H54 (cell line): Measurements from ENCODE around the gene ELFN2.
A peak's percentile ranks its signal among the peaks of the same experiment; 100 is the strongest.

Experiments
- DNase-seq: peaks from one replicate; pipeline ENCODE4 v3.0.0; 2011; ENCODE audit warnings: low spot score, mixed read lengths; ENCODE audit not compliant: insufficient read length
- FAIRE-seq: peaks from 3 replicates; lab custom pipeline; 2011; peaks lifted over from hg19 to GRCh38; lab: Jason Lieb, UNC
- POLR2A ChIP-seq: IDR thresholded peaks from 2 replicates; pipeline ENCODE4 v1.6.1; 2011; ENCODE audit warnings: low read depth, mild to moderate bottlenecking, low read length

Gene ELFN2

DNA sequence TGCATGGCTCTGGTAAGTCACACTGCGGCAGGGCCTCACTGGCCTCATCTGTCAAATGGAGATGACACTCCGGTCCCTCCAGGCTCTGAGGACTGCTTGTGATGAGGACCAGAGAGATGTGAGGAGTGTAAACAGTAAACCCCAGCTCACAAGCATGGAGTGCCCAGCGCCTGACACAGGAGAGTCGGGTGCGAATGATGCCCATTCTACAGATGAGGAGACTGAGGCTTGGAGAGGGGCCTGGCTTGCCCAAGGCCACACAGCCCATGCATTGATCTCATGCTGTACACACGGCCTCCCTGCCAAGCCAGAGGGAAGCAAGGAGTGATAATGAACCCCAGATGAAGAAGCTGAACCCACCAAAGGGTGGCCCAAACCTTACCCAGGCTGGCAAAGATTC lies 37.2 kb downstream of the ELFN2 start:
- TF ChIP-seq POLR2A = no peak
- FAIRE-seq = no peak
- DNase-seq = no peak

DNA sequence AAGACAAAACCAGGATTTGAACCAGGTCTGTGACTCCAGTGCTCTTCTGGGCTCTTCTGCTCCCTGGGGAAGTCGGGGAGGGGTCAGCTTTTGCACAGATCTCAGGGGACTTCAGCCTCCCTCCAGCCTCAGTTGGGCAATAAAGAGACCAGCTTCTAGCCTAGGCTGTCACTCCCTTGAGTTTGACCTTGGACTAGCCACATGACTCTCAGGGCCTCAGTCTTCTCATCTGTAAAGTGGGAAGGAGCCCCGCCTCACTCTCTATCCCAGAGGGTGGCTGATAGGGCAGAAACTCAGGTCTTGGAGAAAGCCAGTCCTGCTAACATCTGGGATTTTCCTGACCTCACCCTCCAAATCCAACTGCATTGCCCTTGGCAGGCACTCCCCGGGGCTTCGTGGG lies 38.7 kb downstream of the ELFN2 start:
- DNase-seq (no peak), FAIRE-seq (no peak)

DNA sequence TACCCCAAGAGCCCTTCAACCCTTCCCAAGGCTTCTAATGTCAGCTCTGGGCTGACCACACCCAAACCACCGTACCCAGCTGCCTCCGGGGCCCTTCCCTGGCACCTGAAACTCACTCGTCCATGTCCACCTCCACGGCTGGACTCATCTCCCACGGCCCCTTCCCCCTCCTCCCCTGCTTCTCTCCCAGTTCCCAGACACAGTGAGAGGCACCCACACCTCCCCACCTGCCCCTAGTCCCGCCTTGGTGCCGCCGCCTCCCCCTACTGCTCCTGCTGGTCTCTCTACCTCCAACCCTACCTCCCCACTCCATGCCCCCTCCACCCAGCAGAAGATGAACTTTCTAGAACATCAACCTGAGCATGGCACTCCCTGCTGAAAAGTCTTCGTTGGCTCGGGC lies 39.5 kb downstream of the ELFN2 start:
- no peak for TF ChIP-seq POLR2A
- no peak for DNase-seq
- no peak for FAIRE-seq

More for the DNA sequence above, 38.7 kb downstream of the ELFN2 start:
- TF ChIP-seq POLR2A = no peak

DNA sequence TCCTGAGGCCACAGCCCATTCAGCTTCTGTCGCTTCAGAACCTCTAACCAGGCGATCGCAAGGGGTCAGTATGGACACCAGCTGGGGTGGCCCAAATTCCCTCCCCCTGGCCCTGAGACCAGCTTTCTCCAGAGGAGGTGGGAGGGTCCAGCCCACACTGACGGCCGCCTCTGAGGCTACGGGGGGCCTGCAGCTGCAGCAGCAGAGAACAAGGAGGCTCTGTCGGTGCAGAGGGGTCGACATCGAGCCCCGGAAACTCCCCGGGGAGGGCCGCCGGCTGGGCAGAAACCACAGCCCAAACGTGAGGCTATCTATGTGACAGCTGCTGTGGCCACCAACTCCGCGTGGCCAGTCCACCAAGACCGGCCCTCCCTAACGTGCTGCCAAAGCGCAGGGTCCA lies 40.8 kb downstream of the ELFN2 start:
- no peak for FAIRE-seq

DNA sequence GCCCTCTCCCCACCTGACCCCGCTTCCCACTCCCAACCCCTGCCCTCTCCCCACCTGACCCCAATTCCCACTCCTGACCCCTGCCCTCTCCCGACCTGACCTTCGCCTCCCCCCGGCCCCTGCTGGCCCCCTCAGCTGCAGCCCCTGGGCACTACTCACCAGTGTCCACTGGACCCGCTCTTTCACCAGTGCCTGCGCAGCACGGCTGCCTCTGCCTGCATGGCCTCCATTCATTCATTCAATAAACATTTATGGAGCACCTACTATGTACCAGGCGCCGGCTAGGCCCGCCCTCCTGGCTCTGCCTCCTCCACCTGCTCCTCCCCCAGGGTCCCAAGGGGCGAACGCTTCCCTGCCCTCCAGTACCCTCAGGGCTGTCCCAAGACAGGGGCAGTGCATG lies 42.6 kb downstream of the ELFN2 start:
- no peak for DNase-seq
- no peak for TF ChIP-seq POLR2A
- FAIRE-seq = no peak

More for the DNA sequence above, 40.8 kb downstream of the ELFN2 start:
- no peak for TF ChIP-seq POLR2A
- no peak for DNase-seq

DNA sequence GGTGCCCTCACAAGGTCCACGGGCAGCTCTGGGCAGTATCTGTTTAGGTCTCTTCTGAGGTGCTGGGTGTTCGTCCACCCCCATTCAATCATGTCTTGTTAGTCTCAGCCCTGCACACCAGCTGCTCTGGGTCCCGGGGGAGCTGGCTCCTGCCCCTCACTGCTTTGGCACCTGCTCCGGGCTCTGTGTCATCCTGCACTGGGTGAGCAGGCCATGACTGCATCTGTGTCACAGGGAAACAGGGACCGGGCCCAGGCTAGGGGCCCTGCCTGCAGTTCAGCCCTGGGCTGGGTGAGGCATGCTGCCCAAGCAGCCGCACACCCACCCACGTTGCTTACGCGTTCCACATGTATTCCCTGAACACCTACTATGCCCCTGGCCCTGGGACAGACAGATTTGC lies 43.9 kb downstream of the ELFN2 start:
- no peak for DNase-seq
- FAIRE-seq = no peak
- no peak for TF ChIP-seq POLR2A

DNA sequence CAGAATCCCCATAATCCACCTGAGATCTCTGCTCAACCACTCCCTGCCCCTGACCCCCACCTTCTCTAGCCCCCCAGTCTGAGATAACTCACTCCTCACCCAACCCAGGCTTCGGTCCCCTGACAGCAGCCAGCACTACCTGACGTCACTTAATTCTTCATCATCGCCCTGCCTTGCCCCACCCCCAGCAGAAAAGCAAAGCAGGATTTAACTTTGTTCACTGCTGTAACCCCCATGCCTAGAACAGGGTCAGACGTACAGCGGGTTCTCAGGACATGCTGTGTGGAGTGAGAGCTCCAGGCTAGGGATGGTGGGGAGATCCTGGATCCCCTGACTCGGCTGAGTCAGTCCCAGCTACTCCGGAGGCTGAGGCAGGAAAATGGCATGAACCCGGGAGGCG lies 45.8 kb downstream of the ELFN2 start:
- TF ChIP-seq POLR2A = no peak
- no peak for FAIRE-seq
- no peak for DNase-seq

DNA sequence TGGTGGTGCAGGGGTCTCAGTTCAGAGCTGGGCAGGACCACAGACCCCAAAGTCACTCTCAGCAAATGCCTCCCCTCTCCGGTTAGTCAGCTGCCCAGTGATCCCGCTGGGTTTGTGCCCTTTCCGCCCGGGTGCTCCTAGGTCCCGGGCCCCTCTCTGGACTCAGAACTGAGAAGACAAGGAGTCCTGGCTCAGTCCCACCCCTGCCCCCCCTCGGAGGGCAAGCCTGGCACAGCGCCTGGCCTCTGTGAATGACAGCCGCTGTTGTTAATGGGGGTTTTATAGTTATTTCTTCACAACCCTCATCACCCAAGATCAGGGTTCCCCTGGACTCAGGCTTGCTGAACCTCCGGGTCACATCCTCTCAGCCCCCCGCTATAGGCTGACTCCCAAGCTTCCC lies 47.6 kb downstream of the ELFN2 start:
- TF ChIP-seq POLR2A = no peak
- FAIRE-seq = no peak
- DNase-seq = no peak

DNA sequence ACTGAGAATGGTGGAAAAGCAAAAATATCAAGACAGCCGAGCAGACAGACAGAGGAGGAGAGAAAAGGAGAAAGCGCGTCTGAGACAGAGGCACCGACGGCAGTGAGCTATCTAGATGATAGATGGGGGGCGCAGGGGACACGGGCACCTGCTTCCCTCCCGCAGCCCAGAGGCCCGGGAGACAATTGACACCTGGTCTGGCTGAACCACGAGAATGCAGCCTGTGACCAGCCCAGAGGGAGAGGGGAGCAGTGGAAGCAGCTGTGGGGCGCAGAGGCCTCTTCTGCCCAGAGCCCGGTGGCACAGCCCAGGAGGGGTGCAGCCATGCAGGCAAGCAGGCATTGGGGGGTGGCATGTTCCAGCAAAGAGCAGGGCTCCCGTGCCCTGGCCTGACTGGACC lies 48.2 kb downstream of the ELFN2 start:
- no peak for DNase-seq
- no peak for TF ChIP-seq POLR2A

DNA sequence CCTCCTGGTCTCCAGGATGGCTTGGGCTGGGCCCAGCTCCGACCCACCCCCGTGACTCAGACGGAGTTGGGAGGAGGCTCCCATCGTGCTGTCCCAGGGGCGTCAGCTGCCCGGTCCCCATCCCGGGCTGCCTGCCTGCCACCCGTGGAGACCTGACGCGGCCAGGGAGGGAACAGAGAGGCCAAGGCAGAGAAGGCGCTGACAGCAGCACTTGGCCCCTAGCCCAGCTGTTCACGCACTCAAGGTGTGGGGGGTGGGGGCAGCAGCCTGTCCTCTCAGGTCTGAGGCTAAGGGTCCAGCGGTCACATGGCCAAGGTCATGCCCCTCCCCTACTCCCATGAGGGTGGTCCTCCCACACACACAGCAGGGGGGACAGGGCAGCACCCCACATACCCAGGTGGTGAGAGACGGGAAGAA lies 48.6 kb downstream of the ELFN2 start:
- DNase-seq (peak; percentile 65), FAIRE-seq (no peak)
- TF ChIP-seq POLR2A = no peak

More for the DNA sequence above, 48.2 kb downstream of the ELFN2 start:
- FAIRE-seq = no peak

DNA sequence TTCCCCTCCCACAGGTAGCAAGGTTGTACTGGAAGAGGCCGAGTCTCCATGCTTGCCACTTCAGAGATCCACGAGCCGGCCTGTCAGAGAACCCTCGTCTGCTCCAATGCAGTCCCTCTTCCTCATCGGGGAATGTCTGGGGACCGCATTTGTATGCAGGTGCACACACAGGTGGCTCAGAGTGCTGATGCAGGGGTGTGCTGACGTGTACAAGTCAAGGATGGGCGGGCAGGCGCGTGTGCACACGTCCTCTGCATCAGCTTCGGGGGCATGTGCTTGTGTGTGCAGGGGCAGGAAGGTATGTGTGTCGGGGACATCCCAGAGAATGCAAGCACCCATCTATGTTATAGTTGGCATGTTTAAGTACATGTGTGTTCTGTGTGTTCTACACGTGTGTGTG lies 49.4 kb downstream of the ELFN2 start:
- TF ChIP-seq POLR2A = no peak
- DNase-seq (no peak), FAIRE-seq (no peak)

DNA sequence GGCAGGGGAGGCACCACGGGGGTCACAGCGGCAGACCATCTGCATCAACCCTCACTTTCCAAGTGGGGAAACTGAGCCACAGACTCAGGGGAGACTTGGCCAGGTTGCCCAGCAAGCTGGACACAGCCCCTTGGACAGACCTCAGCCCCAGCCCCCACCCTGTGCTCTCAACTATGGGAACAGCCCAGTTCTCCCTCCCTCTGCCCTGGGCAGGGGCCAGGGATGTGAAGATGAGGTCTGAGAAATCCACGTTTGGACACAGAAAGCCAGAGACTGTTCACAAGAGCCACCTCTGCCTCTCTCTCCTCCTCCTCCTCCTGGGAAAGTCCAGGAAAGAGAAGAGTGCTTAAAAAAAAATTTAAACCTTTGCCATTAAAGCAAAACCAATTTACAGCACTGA lies 50.1 kb downstream of the ELFN2 start:
- TF ChIP-seq POLR2A = no peak
- FAIRE-seq = no peak
- DNase-seq = no peak

DNA sequence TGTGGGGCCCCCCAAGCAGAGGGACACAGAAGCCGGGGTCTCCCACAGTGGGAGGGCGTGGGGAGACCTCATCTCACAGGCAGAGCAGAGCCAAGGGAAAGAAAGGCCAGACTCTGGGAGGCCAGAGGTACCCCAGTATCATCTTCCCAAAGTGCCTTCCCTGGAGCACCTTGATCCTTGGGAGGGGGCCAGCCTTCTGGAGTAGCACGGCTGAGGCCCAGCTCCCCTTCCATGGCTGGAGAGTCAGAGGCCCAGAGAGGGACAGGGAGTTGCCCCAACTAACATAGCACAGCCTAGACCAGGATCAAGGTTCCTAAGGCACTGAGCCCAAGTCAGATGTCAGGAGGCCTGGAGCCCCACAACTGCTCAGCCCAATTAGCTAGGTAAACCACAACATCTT lies 50.6 kb downstream of the ELFN2 start:
- TF ChIP-seq POLR2A = no peak
- no peak for DNase-seq
- no peak for FAIRE-seq

DNA sequence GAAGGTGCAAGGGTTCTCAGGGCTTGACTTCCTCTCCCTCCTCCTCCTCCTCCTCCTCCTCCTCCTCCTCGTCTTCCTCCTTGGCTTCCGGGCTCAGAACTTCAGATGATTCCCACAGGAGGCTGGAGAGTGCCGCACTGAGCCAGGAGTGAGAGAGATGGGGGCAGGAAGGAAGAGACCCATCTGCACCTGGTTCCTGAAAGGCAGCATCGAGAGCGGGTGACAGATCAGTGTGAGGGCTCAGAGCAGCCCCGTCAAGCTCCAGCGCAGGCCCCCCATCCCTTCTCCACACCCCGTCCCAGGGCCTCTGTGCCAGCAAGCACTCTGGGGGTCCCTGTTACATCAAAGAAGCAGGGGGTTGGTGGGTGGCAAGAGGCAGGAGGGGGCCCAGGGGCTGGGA lies 51.5 kb downstream of the ELFN2 start:
- no peak for FAIRE-seq
- no peak for DNase-seq
- TF ChIP-seq POLR2A = no peak

DNA sequence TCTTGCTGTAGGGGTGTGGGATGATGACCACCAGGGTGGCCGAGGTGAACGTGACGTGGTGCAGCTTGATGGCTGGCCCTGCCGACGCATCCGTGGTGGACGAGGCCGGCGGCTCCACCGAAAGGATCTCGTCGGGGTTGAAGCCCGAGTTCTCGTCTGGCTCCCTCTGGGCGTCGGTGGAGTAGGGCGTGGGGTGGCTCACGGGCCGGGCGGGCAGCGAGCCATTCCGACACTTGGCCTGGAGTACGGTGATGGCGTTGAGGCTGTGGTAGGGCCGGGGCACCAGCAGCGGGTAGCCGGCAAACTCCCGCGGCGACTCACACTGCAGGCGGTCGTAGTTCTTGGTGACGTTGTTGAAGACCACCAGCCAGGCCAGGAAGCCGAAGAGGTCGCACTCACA lies 52.7 kb downstream of the ELFN2 start:
- DNase-seq = no peak
- FAIRE-seq = no peak
- no peak for TF ChIP-seq POLR2A

DNA sequence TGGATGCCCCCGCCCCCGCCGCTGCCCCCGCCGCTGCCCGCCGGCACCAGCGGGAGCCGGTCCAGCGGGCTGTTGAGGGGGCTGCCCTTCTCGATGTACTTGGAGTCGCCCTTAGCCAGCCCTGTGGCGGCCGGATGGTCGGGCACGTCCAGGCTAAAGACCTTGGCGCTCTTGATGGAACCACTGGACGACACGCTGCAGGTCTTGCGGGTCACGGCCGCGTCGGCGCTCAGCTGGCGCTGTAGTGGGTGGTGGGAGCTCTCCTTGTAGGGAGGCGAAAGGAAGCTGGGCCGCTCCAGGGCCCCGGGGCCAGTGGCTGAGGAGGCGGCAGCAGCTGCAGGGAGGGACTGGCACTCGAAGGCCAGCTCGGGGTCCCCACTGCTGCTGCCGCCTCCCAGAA lies 53.8 kb downstream of the ELFN2 start:
- DNase-seq (no peak), FAIRE-seq (no peak)
- no peak for TF ChIP-seq POLR2A
